ENCODE measurements around the gene TUBGCP3. TPM values are rescaled to one million over a fixed set of nuclear protein-coding genes. Genes with fewer than 3 reads are reported as not detected.

TUBGCP3 gene
- polyA plus RNA-seq, 6 donors from 2014 or later: 13.3 to 24.4 (median 16.5) TPM

Other genes with a start within 250 kb of the TUBGCP3 start
- gene SPACA7, start 211.8 kb downstream of the TUBGCP3 start, polyA plus RNA-seq (ENCODE audit: low read depth in 6 of 6): not detected
- gene ATP11A, start 101.9 kb upstream of the TUBGCP3 start, polyA plus RNA-seq (ENCODE audit: low read depth in 6 of 6): 10 to 100 TPM in 5 of 6 donors, 1 to 10 TPM in 1; 7.9 to 23.3 (median 12.9) TPM

All from naive B cell (primary cell).